ENCODE measurements around the gene ENDOV.
"Not testable (repeated sequence)": the region's sequence is repeated elsewhere in the genome, so short reads cannot be mapped to it uniquely, and the experiment has no call there.

Gene ENDOV

DNA sequence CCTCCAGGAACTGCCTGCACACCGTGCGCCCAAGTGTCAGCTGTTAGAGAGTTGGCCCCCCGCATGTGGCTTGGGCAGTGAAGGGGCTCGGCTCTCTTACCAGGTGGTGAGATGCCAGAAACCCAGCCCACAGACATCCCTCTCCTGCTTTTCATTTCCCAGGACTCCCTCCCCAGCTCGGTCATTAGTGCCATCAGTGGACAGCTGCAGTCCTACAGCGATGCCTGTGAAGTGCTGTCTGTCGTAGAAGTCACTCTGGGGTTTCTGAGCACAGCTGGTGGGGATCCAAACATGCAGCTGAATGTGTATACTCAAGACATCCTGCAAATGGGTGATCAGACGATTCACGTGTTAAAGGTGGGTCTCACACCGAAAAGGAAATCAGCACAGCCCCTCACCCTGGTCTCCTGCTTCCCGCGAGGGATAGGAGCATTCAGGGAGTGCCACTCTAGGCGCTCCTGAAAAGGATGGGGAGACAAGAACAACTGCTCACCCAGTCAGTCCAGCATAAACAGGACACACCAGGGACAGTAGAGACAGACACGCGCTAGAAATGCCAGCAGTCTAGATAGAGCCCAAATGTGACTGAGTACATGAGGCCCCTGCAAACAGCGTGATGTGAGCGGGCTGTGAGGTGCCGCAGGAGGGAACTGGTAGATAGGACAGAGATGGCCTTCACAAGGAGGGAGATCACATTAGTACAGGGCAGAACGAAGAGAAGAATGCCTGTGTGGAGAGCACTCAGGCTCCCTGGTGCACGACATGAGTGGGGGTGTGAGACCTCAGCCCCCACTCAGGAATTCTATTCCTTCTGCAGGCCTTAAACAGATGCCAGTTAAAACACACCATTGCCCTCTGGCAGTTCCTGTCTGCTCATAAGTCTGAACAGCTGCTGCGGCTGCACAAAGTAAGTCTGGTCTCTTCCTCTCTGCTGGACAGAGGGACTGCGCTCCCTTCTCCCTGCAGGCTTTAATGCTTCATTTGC lies 25.7 kb upstream of the ENDOV start:
- no peak for DNase-seq

DNA sequence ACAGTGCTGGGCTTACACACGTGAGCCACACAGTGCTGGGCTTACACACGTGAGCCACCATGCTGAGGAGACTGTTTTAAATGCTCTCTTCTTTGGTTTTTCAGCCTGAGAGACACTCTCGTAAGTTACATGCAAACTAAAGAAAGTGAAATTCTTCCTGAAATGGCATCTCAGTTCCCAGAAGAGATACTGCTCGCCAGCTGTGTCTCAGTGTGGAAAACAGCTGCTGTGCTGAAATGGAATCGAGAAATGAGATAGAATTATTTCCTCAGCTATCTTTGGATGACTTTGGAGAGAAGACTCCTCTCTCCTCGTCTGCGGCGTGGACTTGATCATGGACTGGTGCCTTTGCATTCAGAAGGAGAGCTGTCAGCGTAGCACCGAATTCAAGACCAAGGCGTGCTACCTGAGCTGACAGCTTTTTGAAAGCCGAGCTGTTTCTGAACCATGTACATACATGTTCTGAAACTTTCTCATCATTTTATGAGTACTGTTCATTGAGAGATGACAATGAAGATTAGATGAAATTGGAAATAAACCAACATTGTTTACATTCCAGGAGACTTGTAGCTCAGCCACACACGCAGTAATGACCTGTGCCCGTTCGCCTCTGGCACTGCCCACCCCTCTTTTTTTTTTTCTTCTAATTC lies 21.6 kb upstream of the ENDOV start:
- DNase-seq = no peak

DNA sequence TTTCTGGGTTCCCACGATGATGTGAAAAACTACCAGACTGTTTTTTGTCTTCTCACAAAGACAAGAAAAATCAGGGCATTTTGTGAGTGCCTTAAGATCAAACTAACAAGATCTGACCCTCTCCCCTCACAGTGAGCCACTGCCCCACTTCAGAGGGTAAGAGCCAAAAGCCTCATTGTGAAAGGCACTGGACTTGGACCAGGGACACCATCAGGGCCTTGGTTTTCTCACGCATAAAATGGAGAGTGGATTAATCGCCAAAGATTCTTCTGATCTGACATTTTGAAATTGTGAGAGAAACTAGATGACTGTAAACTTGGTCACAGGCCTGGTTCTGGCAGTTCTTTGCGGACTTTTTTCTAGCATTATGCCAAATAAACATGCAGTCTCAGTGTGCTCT lies 21.0 kb upstream of the ENDOV start:
- DNase-seq = no peak

DNA sequence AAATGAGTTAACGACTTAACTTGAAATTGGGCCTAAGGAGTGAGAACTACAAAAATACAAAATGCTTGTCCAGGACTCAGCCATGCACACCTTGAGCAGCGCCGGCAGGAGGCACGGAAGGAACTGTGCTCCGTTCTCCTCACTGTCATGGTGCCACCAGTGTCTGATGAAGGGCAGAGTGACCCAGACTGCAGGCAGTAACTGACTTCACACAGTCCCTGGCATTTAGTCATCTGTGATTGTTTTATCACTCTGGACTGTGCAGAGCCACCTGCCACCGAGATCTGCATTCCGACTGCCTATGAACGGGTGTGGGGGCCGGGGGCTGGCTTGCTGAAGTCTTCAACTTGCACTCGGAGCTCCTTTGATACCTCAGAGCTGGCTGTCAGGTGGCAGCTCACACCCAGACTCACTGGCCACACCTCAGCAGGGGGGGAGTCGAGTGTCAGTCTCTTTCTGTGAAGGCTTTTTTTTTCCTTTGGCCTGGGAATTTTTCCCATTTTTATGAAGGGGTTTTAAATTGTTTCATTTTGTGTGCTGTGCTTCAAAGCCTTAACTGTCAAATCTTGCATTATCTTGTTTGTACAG lies 20.2 kb upstream of the ENDOV start:
- DNase-seq = no peak

DNA sequence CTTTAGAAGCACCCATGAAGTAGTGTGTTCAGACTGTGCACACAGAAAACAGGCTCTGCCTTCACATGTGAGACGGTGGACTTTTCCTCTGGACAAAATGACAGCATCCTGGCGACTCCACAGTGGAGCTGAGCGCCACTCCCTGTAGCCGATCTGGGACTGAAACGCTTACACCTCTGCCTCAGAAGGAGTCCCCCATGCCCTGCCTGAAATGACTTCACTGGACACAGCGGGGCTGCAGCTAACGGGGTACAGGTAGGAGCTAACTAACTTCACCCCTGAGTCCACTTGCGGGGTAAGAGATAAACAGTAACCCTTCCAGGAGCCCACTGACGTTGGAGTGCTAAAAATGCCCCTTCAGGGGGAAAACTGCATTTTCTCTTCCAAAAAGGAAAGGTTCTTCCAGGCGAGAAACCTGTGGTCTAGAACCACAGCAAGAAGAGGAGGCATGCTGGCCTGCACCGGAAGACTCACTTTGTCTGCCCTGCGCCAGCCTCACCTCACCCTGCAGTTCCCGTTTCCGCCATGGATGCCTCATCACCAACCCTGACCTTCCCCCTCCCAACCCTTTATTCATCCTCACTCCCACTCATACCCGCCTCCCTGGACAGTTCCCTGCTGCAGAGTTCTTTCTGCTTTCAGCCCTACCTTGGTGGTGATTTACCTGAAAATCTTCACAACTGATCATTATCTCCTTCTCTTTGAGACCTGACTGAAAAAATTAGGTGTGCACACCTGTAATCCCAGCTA lies 19.4 kb upstream of the ENDOV start:
- DNase-seq = no peak

DNA sequence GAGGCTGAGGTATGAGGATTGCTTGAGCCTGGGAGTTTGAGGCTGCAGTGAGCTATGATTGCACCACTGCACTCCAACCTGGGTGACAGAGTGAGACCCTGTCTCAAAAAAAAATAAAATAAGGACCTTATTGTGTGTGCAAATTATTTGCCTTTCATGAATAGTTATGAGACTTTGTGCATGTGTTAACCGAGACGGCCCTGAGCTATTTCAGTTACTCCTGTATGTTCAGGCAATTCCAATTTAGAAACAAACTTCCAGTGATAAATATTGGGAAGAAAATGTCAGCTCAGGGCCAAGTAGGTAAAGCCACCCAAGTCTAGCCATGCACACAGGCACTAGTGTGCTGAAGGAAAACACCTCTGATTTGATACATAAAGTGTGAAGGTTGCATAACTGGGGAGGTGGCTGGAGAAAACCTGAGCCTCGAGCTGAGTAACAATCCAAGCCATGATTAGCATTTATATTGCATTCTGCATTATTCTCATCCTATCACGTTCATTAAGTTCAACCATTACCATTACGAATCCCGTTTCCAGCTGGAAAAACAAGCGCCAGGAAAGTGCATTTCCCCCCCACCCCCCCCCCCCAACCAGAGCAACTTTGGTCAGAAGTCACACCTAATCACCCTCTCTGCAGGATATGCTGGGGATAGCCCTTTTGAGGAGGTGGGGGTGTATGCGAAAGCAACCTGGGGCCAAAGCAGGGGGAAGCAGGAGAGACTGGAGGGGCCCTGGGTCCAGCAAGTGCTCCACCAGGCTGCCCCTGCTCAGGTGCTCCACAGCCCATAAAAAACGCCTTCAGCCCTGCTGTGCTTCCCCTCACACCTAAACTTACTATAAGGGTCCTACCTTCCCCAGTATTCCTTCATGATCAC lies 18.6 kb upstream of the ENDOV start:
- no peak for DNase-seq

DNA sequence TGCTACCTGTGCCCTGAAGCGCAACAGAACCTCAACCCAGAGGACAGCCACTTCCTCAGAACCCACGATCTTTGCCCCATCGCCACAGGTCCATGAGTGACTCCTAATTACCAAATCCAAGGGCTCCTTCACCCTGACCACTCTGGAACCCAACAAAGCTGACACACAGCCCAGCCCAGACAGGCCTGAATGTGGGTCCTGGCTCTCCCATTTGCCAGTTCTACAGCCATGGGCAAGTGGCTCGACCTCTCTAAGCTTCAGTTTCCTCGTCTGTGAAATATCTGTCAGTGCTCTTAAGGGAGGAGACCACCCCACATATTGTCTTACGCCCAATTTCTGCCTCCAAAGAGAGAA lies 18.0 kb upstream of the ENDOV start:
- no peak for DNase-seq

DNA sequence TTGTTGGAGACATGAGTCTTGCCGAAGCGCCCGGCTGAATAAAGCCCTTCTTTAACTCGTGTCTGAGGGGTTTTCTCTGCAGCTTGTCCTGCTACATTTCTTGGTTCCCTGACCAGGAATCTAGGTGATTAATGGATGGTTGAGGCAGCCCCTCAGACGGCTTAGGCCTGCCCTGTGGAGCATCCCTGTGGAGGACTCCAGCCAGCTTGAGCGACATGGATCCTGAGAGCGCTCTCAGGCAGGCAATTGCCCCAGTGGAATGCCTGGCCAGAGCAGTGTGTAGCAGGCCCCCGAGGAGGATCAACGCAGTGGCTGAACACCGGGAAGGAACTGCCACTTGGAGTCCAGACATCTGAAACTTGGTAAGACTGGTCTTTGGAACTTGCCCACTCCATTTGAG lies 17.3 kb upstream of the ENDOV start:
- no peak for DNase-seq

DNA sequence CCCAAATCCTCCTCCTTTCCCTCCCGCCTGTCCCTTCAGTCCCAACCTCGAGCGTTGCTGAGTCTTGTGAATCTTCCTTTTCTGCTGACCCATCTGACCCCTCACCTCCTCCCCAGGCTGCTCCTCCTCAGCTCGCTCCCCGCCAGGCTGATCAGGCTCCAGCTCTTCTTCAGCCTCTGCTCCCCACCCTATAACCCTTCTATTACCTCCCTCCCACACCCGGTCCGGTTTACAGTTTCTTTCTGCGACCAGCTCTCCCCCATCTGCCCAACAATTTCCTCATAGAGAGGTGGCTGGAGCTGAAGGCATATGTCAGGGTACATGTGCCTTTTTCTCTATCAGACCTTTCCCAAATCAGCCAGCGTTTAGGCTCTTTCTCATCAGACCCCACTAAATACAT lies 13.9 kb upstream of the ENDOV start:
- not testable (repeated sequence) for DNase-seq

DNA sequence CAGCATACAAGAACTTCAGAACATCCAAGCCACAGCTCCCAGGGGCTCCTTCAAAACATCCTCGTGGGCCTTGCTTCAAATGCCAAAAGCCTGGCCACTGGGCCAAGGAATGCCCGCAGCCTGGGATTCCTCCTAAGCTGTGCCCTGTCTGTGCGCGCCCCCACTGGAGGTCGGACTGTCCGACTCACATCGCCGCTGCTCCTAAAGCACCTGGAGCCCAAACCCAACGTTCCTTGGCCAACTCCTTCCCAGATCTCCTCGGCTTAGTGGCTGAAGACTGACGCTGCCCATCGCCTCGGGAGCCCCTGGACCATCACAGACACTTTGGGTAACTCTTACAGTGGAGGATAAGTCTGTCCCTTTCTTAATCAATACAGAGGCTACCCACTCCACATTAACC lies 12.9 kb upstream of the ENDOV start:
- not testable (repeated sequence) for DNase-seq

DNA sequence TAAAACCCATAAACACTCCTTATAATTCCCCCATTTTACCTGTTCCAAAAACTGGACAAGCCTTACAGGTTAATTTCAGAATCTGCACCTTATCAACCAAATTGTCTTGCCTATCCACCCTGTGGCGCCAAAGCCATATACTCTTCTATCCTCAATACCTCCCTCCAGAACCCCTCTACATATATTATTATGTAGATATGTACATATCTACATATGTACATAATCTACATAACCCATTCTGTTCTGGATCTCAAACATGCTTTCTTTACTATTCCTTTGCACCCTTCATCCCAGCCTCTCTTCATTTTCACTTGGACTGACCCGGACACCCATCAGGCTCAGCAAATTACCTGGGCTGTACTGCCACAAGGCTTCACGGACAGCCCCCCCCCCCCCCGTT lies 12.0 kb upstream of the ENDOV start:
- no peak for DNase-seq

DNA sequence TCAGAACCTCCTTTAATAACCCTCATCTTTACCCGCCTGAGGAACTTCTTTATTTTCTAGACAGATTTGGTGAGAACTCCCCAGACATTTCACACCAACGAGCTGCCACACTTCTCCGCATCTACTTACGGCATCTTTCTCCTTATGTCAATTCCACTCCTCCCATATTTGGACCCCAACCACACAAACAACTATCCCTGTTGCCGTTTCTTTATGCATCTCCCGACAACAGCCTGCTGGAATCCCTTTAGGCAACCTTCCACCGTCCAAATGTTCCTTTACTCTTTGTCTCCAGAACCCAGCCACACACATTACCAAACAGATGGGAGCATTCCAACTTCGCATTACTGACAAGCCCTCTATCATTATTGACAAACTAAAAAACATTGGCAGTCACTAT lies 8.8 kb upstream of the ENDOV start:
- DNase-seq = no peak

DNA sequence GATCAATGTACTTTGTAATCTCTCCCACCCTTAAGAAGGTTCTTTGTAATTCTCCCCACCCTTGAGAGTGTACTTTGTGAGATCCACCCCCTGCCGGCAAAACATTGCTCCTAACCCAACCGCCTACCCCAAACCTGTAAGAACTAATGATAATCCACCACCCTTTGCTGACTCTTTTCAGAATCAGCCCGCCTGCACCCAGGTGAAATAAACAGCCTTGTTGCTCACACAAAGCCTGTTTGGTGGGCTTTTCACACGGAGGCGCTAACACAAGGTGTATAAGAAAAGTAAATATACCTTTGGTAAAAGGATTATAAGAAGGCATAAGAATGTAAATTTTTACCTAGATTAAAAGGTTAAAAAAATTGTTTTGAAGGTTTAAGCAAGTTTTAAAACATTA lies 7.0 kb upstream of the ENDOV start:
- not testable (repeated sequence) for DNase-seq

DNA sequence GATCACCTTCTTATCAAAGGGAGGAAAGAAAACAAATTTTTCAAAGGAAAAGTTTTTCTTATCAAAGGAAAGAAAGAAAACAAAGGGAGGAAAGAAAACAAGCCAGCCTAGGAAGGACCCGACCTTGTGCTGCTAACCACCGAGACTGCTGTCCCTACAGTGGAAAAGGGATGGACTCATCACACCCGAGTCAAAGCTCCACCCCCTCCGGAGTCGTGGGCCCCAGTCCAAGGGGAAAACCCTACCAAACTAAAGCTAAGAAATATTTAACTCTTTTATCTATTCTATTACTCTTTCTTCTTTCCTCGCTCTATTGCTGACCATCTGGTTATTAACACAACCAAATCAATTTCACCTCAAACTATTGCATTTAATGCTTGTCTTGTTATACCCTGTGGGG lies 6.1 kb upstream of the ENDOV start:
- no peak for DNase-seq

DNA sequence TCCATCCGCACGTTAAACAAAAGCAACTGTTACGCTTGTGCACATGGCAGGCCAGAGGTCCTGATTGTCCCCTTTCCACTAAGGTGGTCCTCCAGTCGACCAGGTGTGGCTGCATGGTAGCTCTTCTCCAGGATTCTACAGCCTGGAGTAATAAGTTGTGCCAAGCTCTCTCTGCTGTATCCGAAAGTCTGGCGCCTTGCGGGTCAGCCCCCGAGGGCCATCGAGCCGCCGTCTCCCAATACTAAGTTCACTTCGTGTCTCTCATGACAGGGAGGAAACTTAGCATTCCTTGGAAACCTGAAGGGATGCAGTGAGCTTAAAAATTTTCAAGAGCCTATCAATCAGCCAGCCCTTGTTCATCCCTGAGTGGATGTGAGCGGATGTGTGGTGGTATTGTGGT lies 5.3 kb upstream of the ENDOV start:
- no peak for DNase-seq

DNA sequence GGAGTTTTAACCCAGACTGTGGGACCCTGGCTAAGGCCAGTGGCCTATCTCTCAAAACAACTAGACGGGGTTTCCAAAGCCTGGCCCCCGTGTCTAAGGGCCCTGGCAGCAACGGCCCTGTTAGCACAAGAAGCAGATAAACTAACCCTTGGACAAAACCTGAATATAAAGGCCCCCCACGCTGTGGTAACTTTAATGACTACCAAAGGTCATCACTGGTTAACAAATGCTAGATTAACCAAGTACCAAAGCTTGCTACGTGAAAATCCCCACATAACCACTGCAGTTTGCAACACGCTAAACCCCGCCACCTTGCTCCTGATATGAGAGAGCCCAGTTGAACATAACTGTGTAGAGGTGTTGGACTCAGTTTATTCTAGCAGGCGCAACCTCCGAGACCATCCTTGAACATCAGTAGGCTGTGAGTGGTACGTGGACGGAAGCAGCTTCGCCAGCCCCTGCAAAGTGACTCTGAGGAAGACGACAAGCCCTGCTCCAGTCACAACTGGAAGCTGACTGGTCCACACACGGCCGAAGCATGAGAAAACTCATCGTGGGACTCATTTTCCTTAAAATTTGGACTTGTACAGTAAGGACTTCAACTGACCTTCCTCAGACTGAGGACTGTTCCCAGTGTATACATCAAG lies 4.4 kb upstream of the ENDOV start:
- not testable (repeated sequence) for DNase-seq

DNA sequence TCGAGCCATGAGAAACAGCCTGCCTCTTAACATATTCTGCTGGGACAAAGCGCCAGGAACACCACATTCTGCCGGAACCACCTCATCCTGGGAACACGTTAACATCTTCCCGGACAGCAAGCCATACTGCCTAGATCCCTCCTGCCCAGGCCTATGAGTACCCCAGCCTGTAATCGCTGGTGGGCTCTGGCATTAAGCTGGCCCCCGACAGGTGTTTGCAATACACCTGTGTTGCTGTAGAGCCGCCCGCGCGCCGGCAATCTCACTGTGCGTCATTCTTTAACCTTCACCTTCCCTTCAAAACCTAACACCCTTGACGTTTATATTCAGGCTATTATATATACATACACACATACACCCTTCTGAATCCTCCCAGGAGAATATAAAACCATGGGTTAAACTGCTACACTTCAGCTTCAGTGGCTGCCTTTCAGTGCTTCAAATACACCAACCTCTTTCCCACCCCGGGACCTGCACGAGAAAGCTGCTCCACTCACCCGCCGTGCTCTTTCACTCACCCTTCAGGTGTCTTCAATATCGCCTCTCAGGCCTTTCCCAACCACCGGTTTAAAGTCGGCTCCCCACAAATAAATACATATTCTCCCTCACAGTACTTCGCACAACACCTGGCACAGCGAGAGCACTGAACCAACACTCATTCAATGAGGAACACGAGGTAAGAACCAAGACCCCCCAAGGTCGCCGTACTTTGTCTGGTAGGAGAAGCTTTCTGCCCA lies 1.0 kb upstream of the ENDOV start:
- no peak for DNase-seq

DNA sequence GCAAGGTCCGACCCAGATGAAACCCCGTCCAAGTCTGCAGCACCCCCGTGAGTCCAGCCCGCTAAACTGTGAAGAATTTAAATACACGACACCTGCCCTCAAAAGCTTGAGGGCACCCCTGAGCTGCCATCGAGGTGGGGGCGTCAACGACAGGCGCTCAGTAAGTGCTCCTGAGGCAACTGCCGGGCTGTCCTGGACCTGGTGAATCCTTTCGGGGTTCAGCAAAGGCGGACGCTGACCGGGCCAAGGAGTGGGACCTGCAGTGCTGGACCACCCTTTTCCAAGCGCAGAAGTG lies 512 bp upstream of the ENDOV start:
- DNase-seq = no peak

DNA sequence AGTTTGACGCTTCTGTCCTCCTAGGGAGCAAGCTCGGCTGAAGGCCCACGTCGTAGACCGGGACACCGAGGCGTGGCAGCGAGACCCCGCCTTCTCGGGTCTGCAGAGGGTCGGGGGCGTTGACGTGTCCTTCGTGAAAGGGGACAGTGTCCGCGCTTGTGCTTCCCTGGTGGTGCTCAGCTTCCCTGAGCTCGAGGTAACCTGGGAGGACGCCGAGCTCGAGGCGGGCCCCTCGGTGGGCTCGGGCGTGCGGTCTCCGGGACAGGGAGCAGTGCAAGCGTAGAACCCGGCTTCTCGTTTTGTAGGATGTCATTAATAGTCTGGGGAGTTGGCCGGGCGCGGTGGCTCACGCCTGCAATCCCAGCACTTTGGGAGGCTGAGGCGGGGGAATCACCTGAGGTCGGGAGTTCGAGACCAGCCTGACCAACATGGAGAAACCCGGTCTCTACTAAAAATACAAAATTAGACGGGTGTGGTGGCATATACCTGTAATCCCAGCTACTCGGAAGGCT lies 715 bp downstream of the ENDOV start:
- no peak for DNase-seq

DNA sequence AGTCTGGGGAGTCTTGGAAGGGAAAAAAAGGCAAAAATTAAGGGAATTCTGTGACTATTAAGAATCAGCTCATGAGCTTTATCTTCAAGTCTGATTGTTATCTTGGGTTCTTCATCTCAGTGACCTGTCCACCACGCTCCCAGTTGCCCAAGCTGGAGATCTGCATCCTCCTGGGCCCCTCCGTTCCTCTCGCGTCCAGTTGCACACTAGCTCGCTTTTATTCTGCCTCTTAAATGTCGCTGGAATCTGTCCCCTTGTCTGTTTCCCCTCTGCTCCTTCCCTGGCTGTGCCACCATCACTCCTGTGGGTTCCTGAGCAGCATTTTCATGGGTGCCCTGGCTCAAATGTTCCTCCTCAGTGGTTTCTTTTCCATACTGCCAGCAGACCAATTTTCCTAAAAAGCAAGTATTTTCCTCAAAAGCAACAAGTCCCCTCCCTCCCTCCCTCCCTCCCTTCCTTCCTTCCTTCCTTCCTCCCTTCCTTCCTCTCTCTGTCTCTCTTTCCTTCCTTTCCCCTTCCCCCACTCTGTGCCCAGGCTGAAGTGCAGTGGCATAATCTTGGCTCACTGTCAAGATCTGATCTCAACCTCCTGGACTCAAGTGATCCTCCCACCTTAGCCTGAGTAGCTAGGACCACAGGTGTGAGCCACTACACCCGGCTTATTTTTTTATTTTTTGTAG lies 1.4 kb downstream of the ENDOV start:
- DNase-seq = no peak

DNA sequence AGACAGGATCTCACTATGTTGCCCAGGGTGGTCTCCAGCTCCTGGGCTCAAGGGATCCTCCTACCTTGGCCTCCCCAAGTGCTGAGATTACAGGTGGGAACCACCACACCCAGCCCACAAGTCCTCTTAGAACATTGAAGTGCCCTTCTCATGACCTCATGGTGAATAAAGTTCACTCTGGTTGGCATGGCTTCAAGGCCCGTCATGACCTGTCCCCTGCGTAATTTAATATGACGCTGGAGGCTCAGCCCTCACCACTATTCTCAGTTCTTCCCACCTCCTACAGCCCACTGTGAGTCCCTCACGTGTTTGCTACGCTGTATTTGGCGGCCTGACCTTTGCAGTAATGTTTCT lies 1.9 kb downstream of the ENDOV start:
- no peak for DNase-seq

Measured in NCI-H1048 (cell line).